Activated naive CD4-positive, alpha-beta T cell treated with anti-CD3 and anti-CD28 coated beads, Interleukin-2, amount 10 ng/mL, durations not matched to agents 7 days and 5 days (primary cell): ENCODE data around the gene NARS2.
A peak's percentile ranks its signal among the peaks of the same experiment; 100 is the strongest.

Experiments used
- CTCF ChIA-PET: fragments of 350-600 bp; sonication (Branson Sonifier 250); formaldehyde crosslinking; loops from one replicate; lab custom pipeline; 2021; ENCODE audit warnings: antibody characterized with exemption; lab: Charles Lee
- DNase-seq: peaks from one replicate; pipeline ENCODE4 v3.0.0-alpha.2; 2020
- H3K27ac Mint-ChIP-seq: one replicate; pipeline ENCODE4 v1.8.0; 2021; ENCODE audit warnings: mild to moderate bottlenecking, moderate library complexity, mixed read lengths
- H3K27me3 Mint-ChIP-seq: one replicate; pipeline ENCODE4 v1.8.0; 2021; ENCODE audit warnings: mild to moderate bottlenecking, mixed read lengths
- H3K36me3 Mint-ChIP-seq: one replicate; pipeline ENCODE4 v1.8.0; 2021; ENCODE audit warnings: mixed read lengths
- H3K4me1 Mint-ChIP-seq: one replicate; pipeline ENCODE4 v1.8.0; 2021; ENCODE audit warnings: mixed read lengths
- H3K4me3 Mint-ChIP-seq: one replicate; pipeline ENCODE4 v1.8.0; 2021; ENCODE audit warnings: mild to moderate bottlenecking, moderate library complexity, mixed read lengths
- H3K9me3 Mint-ChIP-seq: one replicate; pipeline ENCODE4 v1.8.0; 2021; ENCODE audit warnings: mixed read lengths

The NARS2 gene

GRCh38 chr11:78414321-78415051 lies 160.2 kb downstream of the NARS2 start:
- CTCF ChIA-PET: interaction anchor here (0.8 to 7.6 kb wide), 4 partner anchors 15 to 187 kb away, joined by 3 to 100 read pairs (median 36); no protein-coding TSS in a partner anchor
- Mint-ChIP-seq H3K27ac (no peak overlapping the region), H3K36me3 (peaks cover 8% of the 10 kb centered on the region), H3K9me3 (peaks cover 3% of the 10 kb centered on the region), H3K4me3 (no peak overlapping the region), H3K4me1 (peaks cover 31% of the 10 kb centered on the region), H3K27me3 (peaks cover 25% of the 10 kb centered on the region)
- no peak for DNase-seq

DNA sequence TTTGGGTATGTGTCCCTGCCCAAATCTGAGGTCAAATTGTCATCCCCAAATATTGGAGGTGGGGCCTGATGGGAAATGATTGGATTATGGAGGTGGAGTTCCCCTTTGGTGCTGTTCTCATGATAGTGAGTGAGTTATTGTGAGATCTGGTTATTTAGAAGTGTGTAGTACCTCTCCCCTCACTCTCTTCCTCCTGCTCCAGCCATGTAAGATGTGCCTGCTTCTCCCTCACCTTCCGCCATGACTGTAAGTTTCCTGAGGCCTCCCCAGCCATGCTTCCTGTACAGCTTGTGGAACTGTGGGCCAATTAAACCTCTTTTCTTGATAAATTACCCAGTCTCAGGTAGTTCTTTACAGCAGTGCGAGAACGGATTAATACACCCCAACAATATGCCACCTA lies 166.0 kb downstream of the NARS2 start:
- Mint-ChIP-seq H3K27me3 (peaks cover 13% of the 10 kb centered on the region), H3K4me3 (no peak overlapping the region), H3K4me1 (peaks cover 12% of the 10 kb centered on the region), H3K36me3 (peaks cover 21% of the 10 kb centered on the region), H3K9me3 (peaks cover 23% of the 10 kb centered on the region), H3K27ac (no peak overlapping the region)
- no peak for DNase-seq
- CTCF ChIA-PET: no interaction called here

DNA sequence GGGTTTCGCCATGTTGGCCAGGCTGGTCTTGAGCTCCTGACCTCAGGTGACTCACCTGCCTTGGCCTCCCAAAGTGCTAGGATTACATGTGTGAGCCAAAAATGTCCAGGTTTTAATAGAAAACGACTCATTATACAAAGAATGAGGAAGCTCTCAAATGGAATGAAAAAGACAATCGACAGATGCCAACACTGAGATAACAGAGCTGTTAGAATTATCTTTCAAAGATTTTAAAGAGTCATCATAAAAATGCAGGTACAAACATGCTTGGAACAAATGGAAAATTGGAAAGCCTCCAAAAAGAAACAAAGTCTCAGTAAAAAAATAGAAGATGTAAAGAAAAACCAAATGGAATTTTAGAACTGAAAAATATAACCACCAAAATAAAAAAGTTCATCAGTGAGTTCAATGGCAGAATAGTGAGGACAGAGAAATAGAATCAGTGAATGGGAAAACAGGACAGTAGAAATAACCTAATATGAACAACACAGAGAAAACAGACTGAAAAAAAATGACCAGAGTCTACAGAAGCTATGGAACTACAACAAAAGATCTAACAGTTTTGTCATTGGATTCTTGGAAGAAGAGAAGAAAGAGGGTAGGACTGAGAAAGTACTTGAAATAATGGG lies 168.0 kb downstream of the NARS2 start:
- H3K36me3 Mint-ChIP-seq: peaks cover 23% of the 10 kb centered on the region
- CTCF ChIA-PET: interaction anchor here (1.0 to 1.3 kb wide), 4 partner anchors 10 to 158 kb away, joined by 3 to 4 read pairs (median 4); no protein-coding TSS in a partner anchor
- peaks cover 13% of the 10 kb centered on the region for H3K27me3 Mint-ChIP-seq
- H3K9me3 Mint-ChIP-seq: peaks cover 23% of the 10 kb centered on the region
- H3K4me1 Mint-ChIP-seq: peaks cover 10% of the 10 kb centered on the region
- no peak overlapping the region for H3K4me3 Mint-ChIP-seq
- no peak overlapping the region for H3K27ac Mint-ChIP-seq
- DNase-seq: no peak

GRCh38 chr11:78405805-78406204 lies 168.9 kb downstream of the NARS2 start:
- H3K27ac Mint-ChIP-seq: no peak overlapping the region
- H3K4me1 Mint-ChIP-seq: peaks cover 10% of the 10 kb centered on the region
- H3K4me3 Mint-ChIP-seq: no peak overlapping the region
- CTCF ChIA-PET: interaction anchor here (0.8 to 1.3 kb wide), 3 partner anchors 11 to 15 kb away, joined by 4 read pairs; partner anchors contain the start of gene GAB2
- peaks cover 23% of the 10 kb centered on the region for H3K9me3 Mint-ChIP-seq
- H3K27me3 Mint-ChIP-seq: peaks cover 13% of the 10 kb centered on the region
- peaks cover 23% of the 10 kb centered on the region for H3K36me3 Mint-ChIP-seq
- DNase-seq: no peak

- H3K36me3 Mint-ChIP-seq: peaks cover 17% of the 10 kb centered on the region
- peaks cover 13% of the 10 kb centered on the region for H3K27me3 Mint-ChIP-seq
- no peak overlapping the region for H3K27ac Mint-ChIP-seq
- CTCF ChIA-PET: no interaction called here
- peaks cover 10% of the 10 kb centered on the region for H3K4me1 Mint-ChIP-seq
- no peak overlapping the region for H3K4me3 Mint-ChIP-seq
- DNase-seq: no peak
- peaks cover 17% of the 10 kb centered on the region for H3K9me3 Mint-ChIP-seq
These were observed 170.9 kb downstream of the NARS2 start for GRCh38 chr11:78403781-78404180.

DNA sequence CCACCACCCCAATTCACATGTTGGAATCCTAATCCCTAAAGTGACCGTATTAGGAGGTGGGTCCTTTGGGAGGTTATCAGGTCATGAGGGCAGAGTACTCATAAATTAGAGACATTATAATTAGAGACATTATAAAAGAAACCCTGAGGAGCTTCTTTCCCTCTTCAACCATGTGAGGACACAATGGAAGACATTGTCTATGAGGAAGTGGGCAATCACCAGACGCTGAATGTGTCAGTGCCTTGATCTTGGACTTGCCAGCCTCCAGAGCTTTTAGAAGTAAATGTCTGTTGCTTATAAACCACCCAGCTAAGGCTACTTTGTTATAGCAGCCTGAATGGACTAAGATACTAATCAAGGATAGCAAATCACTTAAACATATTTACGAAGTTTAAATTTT lies 171.8 kb downstream of the NARS2 start:
- CTCF ChIA-PET: no interaction called here
- no peak overlapping the region for H3K4me3 Mint-ChIP-seq
- no peak overlapping the region for H3K27ac Mint-ChIP-seq
- H3K27me3 Mint-ChIP-seq: peaks cover 13% of the 10 kb centered on the region
- no peak for DNase-seq
- H3K36me3 Mint-ChIP-seq: peaks cover 12% of the 10 kb centered on the region
- H3K9me3 Mint-ChIP-seq: peaks cover 12% of the 10 kb centered on the region
- H3K4me1 Mint-ChIP-seq: peaks cover 12% of the 10 kb centered on the region

DNA sequence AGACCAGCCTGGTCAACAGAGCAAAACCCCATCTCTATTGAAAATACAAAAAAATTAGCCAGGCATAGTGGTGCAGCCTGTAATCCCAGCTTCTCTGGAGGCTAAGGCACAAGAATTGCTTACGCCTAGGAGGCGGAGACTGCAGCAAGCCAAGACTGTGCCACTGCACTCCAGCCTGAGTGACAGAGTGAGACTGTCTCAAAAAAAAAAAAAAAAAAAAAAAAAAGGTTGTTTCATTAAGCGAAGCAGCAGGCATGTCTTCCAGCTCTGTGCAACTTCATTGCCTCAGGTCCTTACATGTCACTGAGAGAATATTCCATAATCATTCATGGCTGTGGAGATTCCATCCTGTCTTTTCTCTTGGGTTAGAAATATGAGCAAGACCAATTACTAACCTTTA lies 174.0 kb downstream of the NARS2 start:
- H3K9me3 Mint-ChIP-seq: no peaks in the 10 kb centered on the region
- peaks cover 1% of the 10 kb centered on the region for H3K36me3 Mint-ChIP-seq
- no peaks in the 10 kb centered on the region for H3K27me3 Mint-ChIP-seq
- CTCF ChIA-PET: no interaction called here
- no peak overlapping the region for H3K4me3 Mint-ChIP-seq
- H3K4me1 Mint-ChIP-seq: peaks cover 12% of the 10 kb centered on the region
- no peak overlapping the region for H3K27ac Mint-ChIP-seq
- no peak for DNase-seq

DNA sequence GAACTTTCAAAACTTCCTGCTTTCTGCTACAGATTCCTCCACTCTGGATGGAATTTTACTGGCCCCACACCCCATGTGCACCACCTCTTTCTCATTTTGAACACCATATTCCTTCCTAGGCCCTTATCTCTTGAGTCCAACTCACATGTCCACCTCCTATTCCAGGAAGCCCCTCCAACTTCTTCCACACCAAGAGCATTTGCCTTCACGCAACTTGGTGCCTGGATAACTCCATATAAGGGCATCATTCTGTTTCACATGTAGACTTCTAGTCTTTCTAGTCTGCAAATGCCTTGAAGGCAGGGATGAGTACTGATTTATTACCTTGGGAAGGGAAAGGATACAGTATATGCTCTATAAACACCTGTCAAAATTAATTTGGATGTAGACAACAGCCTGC lies 174.5 kb downstream of the NARS2 start:
- peaks cover 1% of the 10 kb centered on the region for H3K36me3 Mint-ChIP-seq
- DNase-seq: no peak
- CTCF ChIA-PET: no interaction called here
- peaks cover 12% of the 10 kb centered on the region for H3K4me1 Mint-ChIP-seq
- H3K27me3 Mint-ChIP-seq: no peaks in the 10 kb centered on the region
- H3K9me3 Mint-ChIP-seq: no peaks in the 10 kb centered on the region
- no peak overlapping the region for H3K27ac Mint-ChIP-seq
- no peak overlapping the region for H3K4me3 Mint-ChIP-seq

- DNase-seq: no peak
- CTCF ChIA-PET: no interaction called here
- Mint-ChIP-seq H3K4me1 (peaks cover 12% of the 10 kb centered on the region), H3K27me3 (no peaks in the 10 kb centered on the region), H3K4me3 (no peak overlapping the region), H3K36me3 (peaks cover 1% of the 10 kb centered on the region), H3K27ac (no peak overlapping the region), H3K9me3 (no peaks in the 10 kb centered on the region)
These were observed 175.5 kb downstream of the NARS2 start for GRCh38 chr11:78399136-78399535.

- no peaks in the 10 kb centered on the region for H3K9me3 Mint-ChIP-seq
- no peak for DNase-seq
- H3K36me3 Mint-ChIP-seq: peaks cover 1% of the 10 kb centered on the region
- CTCF ChIA-PET: no interaction called here
- peaks cover 12% of the 10 kb centered on the region for H3K4me1 Mint-ChIP-seq
- H3K4me3 Mint-ChIP-seq: no peak overlapping the region
- no peak overlapping the region for H3K27ac Mint-ChIP-seq
- no peaks in the 10 kb centered on the region for H3K27me3 Mint-ChIP-seq
These were observed 175.9 kb downstream of the NARS2 start for GRCh38 chr11:78398715-78399114.

DNA sequence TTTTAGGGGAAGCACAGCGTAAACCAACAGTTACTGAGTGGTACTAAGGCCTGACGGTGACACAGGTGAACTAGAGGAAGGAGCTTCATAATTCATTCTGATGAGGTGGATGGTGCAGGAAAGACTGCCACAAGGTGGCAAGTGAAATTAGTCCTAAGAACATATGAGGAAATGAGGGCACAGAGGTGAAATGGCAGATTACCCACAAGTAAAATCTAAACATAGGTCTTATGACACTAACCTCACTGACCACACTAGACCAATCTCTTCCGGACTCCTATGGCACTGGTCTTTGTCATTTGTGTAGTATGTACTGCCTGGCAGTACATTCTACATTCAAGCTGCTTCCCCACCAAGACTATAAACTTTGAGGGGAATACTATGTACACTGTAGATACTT lies 177.3 kb downstream of the NARS2 start:
- CTCF ChIA-PET: interaction anchor here (0.7 to 1.0 kb wide), 2 partner anchors 167 to 169 kb away, joined by 3 to 4 read pairs; no protein-coding TSS in a partner anchor
- no peaks in the 10 kb centered on the region for H3K9me3 Mint-ChIP-seq
- H3K4me1 Mint-ChIP-seq: peaks cover 20% of the 10 kb centered on the region
- DNase-seq: peak; percentile 33
- no peak overlapping the region for H3K4me3 Mint-ChIP-seq
- no peaks in the 10 kb centered on the region for H3K27me3 Mint-ChIP-seq
- H3K27ac Mint-ChIP-seq: peak overlapping the region; percentile 38
- peaks cover 1% of the 10 kb centered on the region for H3K36me3 Mint-ChIP-seq

DNA sequence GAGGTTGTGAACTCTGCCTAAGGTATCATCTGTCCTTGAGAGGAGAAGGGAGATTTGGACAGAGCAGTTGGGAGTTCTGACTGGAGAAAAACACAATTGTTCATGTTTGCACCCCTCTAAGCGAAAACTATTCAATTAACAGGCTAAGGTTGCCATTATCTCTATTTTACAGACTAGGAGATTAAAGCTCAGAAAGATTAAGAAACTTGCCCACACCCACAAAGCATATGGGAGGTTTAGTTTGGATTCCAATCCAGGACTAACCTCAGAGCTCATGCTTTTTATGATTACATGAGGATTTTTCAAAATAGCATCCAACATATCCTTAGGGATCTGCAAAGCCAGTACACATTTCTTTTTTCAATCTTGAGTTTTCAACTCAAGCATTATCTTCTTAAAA lies 179.1 kb downstream of the NARS2 start:
- H3K27me3 Mint-ChIP-seq: no peaks in the 10 kb centered on the region

DNA sequence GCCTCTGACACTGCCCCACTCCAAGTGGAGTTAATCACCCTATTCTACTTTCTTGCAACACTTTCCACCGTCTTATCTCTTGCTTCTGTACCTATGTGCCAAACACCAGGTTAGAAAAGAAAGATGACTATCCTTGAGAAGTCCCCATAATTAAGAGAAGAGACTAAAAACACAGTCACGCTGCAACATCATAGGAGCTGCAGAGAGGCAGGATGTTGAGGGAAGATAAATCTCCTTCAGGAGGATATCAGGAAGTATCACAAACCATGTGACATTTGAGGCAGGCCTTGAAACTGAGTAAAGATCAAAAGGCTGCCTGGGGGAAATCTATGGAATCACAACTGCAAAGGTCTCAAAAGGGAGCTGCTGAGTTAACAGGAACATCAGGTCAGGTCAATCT lies 181.8 kb downstream of the NARS2 start:
- CTCF ChIA-PET: no interaction called here
- no peak overlapping the region for H3K4me3 Mint-ChIP-seq
- peaks cover 4% of the 10 kb centered on the region for H3K36me3 Mint-ChIP-seq
- no peaks in the 10 kb centered on the region for H3K27me3 Mint-ChIP-seq
- no peaks in the 10 kb centered on the region for H3K9me3 Mint-ChIP-seq
- no peak for DNase-seq
- H3K27ac Mint-ChIP-seq: no peak overlapping the region
- H3K4me1 Mint-ChIP-seq: peaks cover 18% of the 10 kb centered on the region

More for the DNA sequence above, 179.1 kb downstream of the NARS2 start:
- Mint-ChIP-seq H3K4me1 (peaks cover 21% of the 10 kb centered on the region), H3K4me3 (no peak overlapping the region), H3K36me3 (no peaks in the 10 kb centered on the region), H3K27ac (no peak overlapping the region), H3K9me3 (no peaks in the 10 kb centered on the region)
- CTCF ChIA-PET: no interaction called here
- no peak for DNase-seq

- Mint-ChIP-seq H3K9me3 (peaks cover 5% of the 10 kb centered on the region), H3K27ac (no peak overlapping the region), H3K36me3 (peaks cover 8% of the 10 kb centered on the region), H3K4me3 (no peak overlapping the region), H3K27me3 (no peaks in the 10 kb centered on the region), H3K4me1 (peaks cover 10% of the 10 kb centered on the region)
- DNase-seq: no peak
- CTCF ChIA-PET: no interaction called here
These were observed 183.2 kb downstream of the NARS2 start for GRCh38 chr11:78391424-78391823.

GRCh38 chr11:78390809-78391208 lies 183.9 kb downstream of the NARS2 start:
- Mint-ChIP-seq H3K36me3 (peaks cover 8% of the 10 kb centered on the region), H3K4me3 (no peak overlapping the region), H3K27ac (no peak overlapping the region), H3K27me3 (no peaks in the 10 kb centered on the region), H3K4me1 (peaks cover 10% of the 10 kb centered on the region), H3K9me3 (peaks cover 11% of the 10 kb centered on the region)
- CTCF ChIA-PET: no interaction called here
- DNase-seq: no peak
